HepG2 (cell line): ENCODE data around the gene CCDC85C. TPM values are rescaled to one million over a fixed set of nuclear protein-coding genes. Genes with fewer than 3 reads are reported as not detected.
A peak's percentile ranks its signal among the peaks of the same experiment; 100 is the strongest.

ENCODE experiments used
- ELF3 ChIP-seq: IDR thresholded peaks from 2 replicates; pipeline ENCODE4 v1.6.1; 2016; ENCODE audit warnings: missing genetic modification reagents, missing compliant biosample characterization
- FOXO4 ChIP-seq: sonication (generic); formaldehyde crosslinking; conservative IDR thresholded peaks from 2 replicates; pipeline ENCODE4 v1.8.1; 2023; ENCODE audit warnings: missing genetic modification reagents
- HNRNPL ChIP-seq: fragments of 200-400 bp; formaldehyde crosslinking; IDR thresholded peaks from 2 replicates; pipeline ENCODE4 v1.6.1; 2017; ENCODE audit warnings: mild to moderate bottlenecking, low read depth, low read length
- IRF2 ChIP-seq: IDR thresholded peaks from 2 replicates; pipeline ENCODE4 v1.6.1; 2018; ENCODE audit warnings: missing genetic modification reagents, missing compliant biosample characterization
- KDM2A ChIP-seq: sonication (generic); formaldehyde crosslinking; IDR thresholded peaks from 2 replicates; pipeline ENCODE4 v1.4.0; 2020; ENCODE audit warnings: low read depth, missing genetic modification reagents, borderline replicate concordance
- KDM3A ChIP-seq: IDR thresholded peaks from 2 replicates; pipeline ENCODE4 v1.6.1; 2018; ENCODE audit warnings: low read depth, missing compliant biosample characterization
- MYC ChIP-seq: sonication (generic); formaldehyde crosslinking; IDR thresholded peaks from 2 replicates; pipeline ENCODE4 v1.9.0; 2021; ENCODE audit warnings: missing genetic modification reagents, borderline replicate concordance
- NRL ChIP-seq: sonication (generic); formaldehyde crosslinking; IDR thresholded peaks from 2 replicates; pipeline ENCODE4 v1.5.0; 2020; ENCODE audit warnings: missing genetic modification reagents, mild to moderate bottlenecking, moderate library complexity, borderline replicate concordance
- REPIN1 ChIP-seq: sonication (generic); formaldehyde crosslinking; IDR thresholded peaks from 2 replicates; pipeline ENCODE4 v1.8.0; 2022; ENCODE audit warnings: missing genetic modification reagents, low read depth, mild to moderate bottlenecking, borderline replicate concordance
- SOX13 ChIP-seq, 3 experiments: fragments of 450-650 bp in 1 of 3; sonication (generic) in 1 of 3; formaldehyde crosslinking in 1 of 3; IDR thresholded peaks in 2 of 3; conservative IDR thresholded peaks in 1 of 3; 2 replicates each; pipeline versions ENCODE4 v1.5.0 to v1.6.1; 2016 to 2020; ENCODE audit warnings: antibody characterized with exemption in 1 of 3, mild to moderate bottlenecking in 1 of 3, missing compliant biosample characterization in 1 of 3, missing genetic modification reagents in 1 of 3, moderate library complexity in 1 of 3
- ZBED4 ChIP-seq: sonication (generic); formaldehyde crosslinking; IDR thresholded peaks from 2 replicates; pipeline ENCODE4 v1.4.0; 2020; ENCODE audit warnings: missing genetic modification reagents, borderline replicate concordance
- ZNF101 ChIP-seq: sonication (generic); formaldehyde crosslinking; IDR thresholded peaks from 2 replicates; pipeline ENCODE4 v1.4.0; 2020; ENCODE audit warnings: mild to moderate bottlenecking, low read depth, missing genetic modification reagents, borderline replicate concordance
- ZNF280B ChIP-seq: sonication (generic); formaldehyde crosslinking; IDR thresholded peaks from 2 replicates; pipeline ENCODE4 v1.5.0; 2020; ENCODE audit warnings: missing genetic modification reagents, mild to moderate bottlenecking, borderline replicate concordance
- ZNF569 ChIP-seq: sonication (generic); formaldehyde crosslinking; IDR thresholded peaks from 2 replicates; pipeline ENCODE4 v1.5.0; 2020; ENCODE audit warnings: mild to moderate bottlenecking, missing genetic modification reagents, moderate library complexity, borderline replicate concordance
- ZNF788 ChIP-seq: sonication (generic); formaldehyde crosslinking; IDR thresholded peaks from 2 replicates; pipeline ENCODE4 v1.5.0; 2020; ENCODE audit warnings: mild to moderate bottlenecking, missing genetic modification reagents, borderline replicate concordance
- ZSCAN25 ChIP-seq: sonication (generic); formaldehyde crosslinking; IDR thresholded peaks from 2 replicates; pipeline ENCODE4 v1.8.0; 2022; ENCODE audit warnings: mild to moderate bottlenecking, missing genetic modification reagents
- polyA plus RNA-seq, 8 experiments: library from polyadenylated mRNA; depleted of rRNA in 3 of 8; stranded (reverse) in 7 of 8; unstranded in 1 of 8; fragments of >200 nt; fragmentation: Illumina TruSeq in 4 of 8; extraction: Trizol in 4 of 8; gene quantifications; 2 replicates each; pipeline versions ENCODE4 v1.2.1 to v1.2.3, GENCODE V29; 2011 to 2016; ENCODE audit warnings: low read depth in 4 of 8, missing spikeins in 1 of 8, mixed read lengths in 1 of 8; ENCODE audit not compliant: insufficient read depth in 1 of 8
- total RNA-seq, 5 experiments: library from RNA; depleted of rRNA; stranded (reverse); fragments of >200 nt; fragmentation: Illumina TruSeq; extraction: Trizol; gene quantifications; 2 replicates each; pipeline ENCODE4 v1.2.3, GENCODE V29; 2016; ENCODE audit warnings: low read depth in 1 of 5

Gene CCDC85C
- total and polyA plus RNA-seq, 2 of the 13 experiments (the other 11 are each of a cell fraction or from before 2014, with no cell fraction given) = 18.8 to 43.8 TPM

- TF ChIP-seq SOX13 (IDR thresholded peaks at IDR 0.05) (no peak), SOX13 (CRISPR knock-in tag; conservative IDR thresholded peaks at IDR 0.05 in 1 of 2, IDR thresholded peaks at IDR 0.05 in 1 of 2) (0 out of 4 replicates have a peak, but pooled peaks of 1 of the 2 experiments have one; percentile 6), ZBED4 (0 out of 2 replicates have a peak, but pooled peaks have one; percentile 38), ELF3 (CRISPR knock-in tag) (0 out of 2 replicates have a peak, but pooled peaks have one; percentile 31), MYC (CRISPR knock-in tag) (peak; percentile 21; the same call in 1 of the 2 replicates), KDM3A (CRISPR knock-in tag) (0 out of 2 replicates have a peak, but pooled peaks have one; percentile 45), ZNF280B (CRISPR knock-in tag) (0 out of 2 replicates have a peak, but pooled peaks have one; percentile 25), FOXO4 (CRISPR knock-in tag) (0 out of 2 replicates have a peak, but pooled peaks have one; percentile 54), KDM2A (CRISPR knock-in tag) (peak; percentile 61; the same call in 1 of the 2 replicates), ZNF788 (peak; percentile 48; the same call in 1 of the 2 replicates), ZNF101 (CRISPR knock-in tag) (no peak), HNRNPL (peak; percentile 99), NRL (CRISPR knock-in tag) (peak; percentile 63; the same call in 1 of the 2 replicates), ZSCAN25 (no peak), REPIN1 (no peak), IRF2 (CRISPR knock-in tag) (0 out of 2 replicates have a peak, but pooled peaks have one; percentile 30), ZNF569 (CRISPR knock-in tag) (no peak)
Measured at GRCh38 chr14:99518441-99519346, 85.3 kb downstream of the CCDC85C start (continued).
